ENCODE measurements around the gene UFSP2.
"Not testable (repeated sequence)": the region's sequence is repeated elsewhere in the genome, so short reads cannot be mapped to it uniquely, and the experiment has no call there.

The UFSP2 gene

GRCh38 chr4:185384061-185384460, 41.7 kb downstream of the UFSP2 start:
- DNase-seq (ENCODE audit: low read depth), result no peak

- no peak for DNase-seq (ENCODE audit: low read depth)
Measured at GRCh38 chr4:185383451-185383850, 42.3 kb downstream of the UFSP2 start.

- no peak for DNase-seq (ENCODE audit: low read depth)
Measured at GRCh38 chr4:185382754-185383153, 43.0 kb downstream of the UFSP2 start.

GRCh38 chr4:185381288-185382196, 44.2 kb downstream of the UFSP2 start:
- no peak for DNase-seq (ENCODE audit: low read depth)

- no peak for DNase-seq (ENCODE audit: low read depth)
Measured at GRCh38 chr4:185380320-185380719, 45.4 kb downstream of the UFSP2 start.

- DNase-seq (ENCODE audit: low read depth), result no peak
Measured at GRCh38 chr4:185379326-185380295, 46.2 kb downstream of the UFSP2 start.

GRCh38 chr4:185378264-185378663, 47.5 kb downstream of the UFSP2 start:
- no peak for DNase-seq (ENCODE audit: low read depth)

GRCh38 chr4:185374573-185374972, 51.2 kb downstream of the UFSP2 start:
- no peak for DNase-seq (ENCODE audit: low read depth)

GRCh38 chr4:185374027-185374426, 51.7 kb downstream of the UFSP2 start:
- no peak for DNase-seq (ENCODE audit: low read depth)

GRCh38 chr4:185371702-185372101, 54.1 kb downstream of the UFSP2 start:
- DNase-seq (ENCODE audit: low read depth), result no peak

GRCh38 chr4:185370268-185370949, 55.4 kb downstream of the UFSP2 start:
- DNase-seq (ENCODE audit: low read depth), result no peak

- DNase-seq (ENCODE audit: low read depth), result no peak
Measured at GRCh38 chr4:185369731-185370130, 56.0 kb downstream of the UFSP2 start.

GRCh38 chr4:185364886-185365285, 60.9 kb downstream of the UFSP2 start:
- DNase-seq (ENCODE audit: low read depth), result no peak

- no peak for DNase-seq (ENCODE audit: low read depth)
Measured at GRCh38 chr4:185363251-185363650, 62.5 kb downstream of the UFSP2 start.

- not testable (repeated sequence) for DNase-seq (ENCODE audit: low read depth)
Measured at GRCh38 chr4:185362570-185362969, 63.2 kb downstream of the UFSP2 start.

GRCh38 chr4:185361872-185362271, 63.9 kb downstream of the UFSP2 start:
- no peak for DNase-seq (ENCODE audit: low read depth)

GRCh38 chr4:185359767-185360446, 65.9 kb downstream of the UFSP2 start:
- no peak for DNase-seq (ENCODE audit: low read depth)

GRCh38 chr4:185358959-185359358, 66.8 kb downstream of the UFSP2 start:
- no peak for DNase-seq (ENCODE audit: low read depth)

GRCh38 chr4:185358514-185358913, 67.2 kb downstream of the UFSP2 start:
- DNase-seq (ENCODE audit: low read depth), result no peak

GRCh38 chr4:185357733-185358440, 67.9 kb downstream of the UFSP2 start:
- DNase-seq (ENCODE audit: low read depth), result no peak

- no peak for DNase-seq (ENCODE audit: low read depth)
Measured at GRCh38 chr4:185357211-185357610, 68.6 kb downstream of the UFSP2 start.

Data from stimulated activated CD8-positive, alpha-beta memory T cell treated with anti-CD3 and anti-CD28 coated beads, Interleukin-15, amount 100 ng/mL, for 1 hour (primary cell).